ENCODE measurements around the gene COL4A2. TPM values are rescaled to one million over a fixed set of nuclear protein-coding genes. Genes with fewer than 3 reads are reported as not detected.

Gene COL4A2
- total RNA-seq, 1 donor from 2014 or later, result 60.9 TPM

DNA sequence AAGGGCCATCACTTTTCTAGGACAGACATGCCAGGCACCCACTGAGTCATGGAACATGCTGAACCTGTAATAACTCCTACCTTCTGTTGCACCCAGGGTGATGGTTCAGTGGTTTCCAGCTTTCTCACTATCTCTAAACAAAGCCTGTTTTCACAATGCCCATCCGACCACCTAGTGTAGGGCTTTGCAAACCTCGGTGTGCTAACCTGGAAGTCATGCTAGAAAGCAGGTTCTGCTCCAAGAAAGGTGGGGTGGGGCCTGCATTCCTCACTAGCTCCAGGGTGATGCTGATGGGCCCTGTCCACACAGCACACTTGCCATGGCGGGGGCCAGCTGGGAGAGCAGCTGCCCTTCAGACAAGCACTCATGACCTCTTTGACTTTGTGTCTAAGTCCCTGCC is 43.4 kb downstream of the COL4A2 start:
- Mint-ChIP-seq H3K9me3 (ENCODE audit: unreplicated experiment) (peaks cover 1% of the 10 kb centered on the region), H3K4me3 (ENCODE audit: unreplicated experiment) (no peak overlapping the region), H3K36me3 (ENCODE audit: unreplicated experiment) (no peaks in the 10 kb centered on the region), H3K27me3 (ENCODE audit: unreplicated experiment) (no peaks in the 10 kb centered on the region), H3K4me1 (ENCODE audit: low read depth, unreplicated experiment) (peaks cover 2% of the 10 kb centered on the region), H3K27ac (ENCODE audit: unreplicated experiment) (no peak overlapping the region)
- TF ChIP-seq, protein P1, sequence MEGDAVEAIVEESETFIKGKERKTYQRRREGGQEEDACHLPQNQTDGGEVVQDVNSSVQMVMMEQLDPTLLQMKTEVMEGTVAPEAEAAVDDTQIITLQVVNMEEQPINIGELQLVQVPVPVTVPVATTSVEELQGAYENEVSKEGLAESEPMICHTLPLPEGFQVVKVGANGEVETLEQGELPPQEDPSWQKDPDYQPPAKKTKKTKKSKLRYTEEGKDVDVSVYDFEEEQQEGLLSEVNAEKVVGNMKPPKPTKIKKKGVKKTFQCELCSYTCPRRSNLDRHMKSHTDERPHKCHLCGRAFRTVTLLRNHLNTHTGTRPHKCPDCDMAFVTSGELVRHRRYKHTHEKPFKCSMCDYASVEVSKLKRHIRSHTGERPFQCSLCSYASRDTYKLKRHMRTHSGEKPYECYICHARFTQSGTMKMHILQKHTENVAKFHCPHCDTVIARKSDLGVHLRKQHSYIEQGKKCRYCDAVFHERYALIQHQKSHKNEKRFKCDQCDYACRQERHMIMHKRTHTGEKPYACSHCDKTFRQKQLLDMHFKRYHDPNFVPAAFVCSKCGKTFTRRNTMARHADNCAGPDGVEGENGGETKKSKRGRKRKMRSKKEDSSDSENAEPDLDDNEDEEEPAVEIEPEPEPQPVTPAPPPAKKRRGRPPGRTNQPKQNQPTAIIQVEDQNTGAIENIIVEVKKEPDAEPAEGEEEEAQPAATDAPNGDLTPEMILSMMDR (IDR thresholded peaks at IDR 0.05; ENCODE audit: partially characterized antibody, unreplicated experiment), result no peak
- no peak for DNase-seq

DNA sequence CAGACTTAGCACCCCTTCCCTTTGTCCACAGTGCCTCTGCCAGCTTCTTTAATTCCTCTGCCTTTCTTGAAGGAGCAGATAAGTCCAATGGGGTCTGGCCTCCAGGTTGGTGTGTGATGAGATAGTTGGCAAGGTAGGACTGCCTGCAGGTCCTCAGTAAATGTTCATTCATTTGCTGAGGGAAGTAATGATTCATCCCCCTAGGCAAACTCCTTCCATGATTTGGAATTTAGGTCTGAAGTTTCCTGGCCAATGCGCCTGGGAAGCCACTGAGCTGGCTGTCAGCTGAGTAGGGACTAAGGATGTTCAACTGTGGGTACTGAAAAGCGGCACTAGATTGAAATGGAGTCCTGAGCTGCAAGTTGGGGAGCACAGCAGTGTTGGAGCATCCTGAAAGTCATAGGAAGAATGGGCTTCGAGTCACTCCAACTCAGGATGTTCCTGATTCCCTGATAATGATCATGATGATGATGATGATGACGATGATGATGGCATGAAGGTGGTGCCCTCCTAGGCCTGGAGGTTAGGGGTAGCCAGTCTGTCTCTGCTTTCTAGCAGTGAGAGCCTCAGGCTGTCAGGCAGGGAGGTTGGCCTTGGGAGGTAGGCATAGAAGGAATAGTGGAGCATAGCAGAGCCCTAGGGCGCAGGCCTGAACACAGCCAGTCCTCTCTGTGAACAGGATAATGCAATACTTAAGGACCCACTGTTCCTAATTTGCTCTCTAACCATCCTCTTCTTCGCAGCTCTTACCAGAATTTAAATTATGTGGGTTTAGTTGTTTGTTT is 44.7 kb downstream of the COL4A2 start:
- Mint-ChIP-seq H3K4me1 (ENCODE audit: low read depth, unreplicated experiment) (peaks cover 2% of the 10 kb centered on the region), H3K27ac (ENCODE audit: unreplicated experiment) (no peak overlapping the region), H3K9me3 (ENCODE audit: unreplicated experiment) (peaks cover 2% of the 10 kb centered on the region)

DNA sequence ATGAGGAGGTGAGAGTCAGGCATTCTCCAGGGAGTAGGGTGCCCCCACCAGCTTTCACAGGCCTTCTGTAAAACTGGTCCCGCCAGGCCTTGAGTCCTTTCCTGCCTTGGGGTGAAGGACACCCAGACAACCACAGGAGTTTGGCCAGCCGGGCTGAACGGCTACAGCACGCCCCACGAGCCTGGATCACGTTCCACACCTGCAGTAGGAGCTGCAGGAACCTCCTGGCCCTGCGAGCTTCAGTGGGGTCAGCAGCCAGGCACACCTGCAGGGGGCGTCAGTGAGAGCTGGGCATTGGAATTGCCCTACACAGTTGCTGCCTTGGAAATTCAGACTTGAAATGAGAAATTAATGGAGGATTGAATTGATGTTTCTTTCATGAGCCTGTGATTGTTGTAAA is 45.7 kb downstream of the COL4A2 start:
- H3K27ac Mint-ChIP-seq (ENCODE audit: unreplicated experiment), result no peak overlapping the region

More for the DNA sequence above, 44.7 kb downstream of the COL4A2 start:
- no peaks in the 10 kb centered on the region for H3K36me3 Mint-ChIP-seq (ENCODE audit: unreplicated experiment)
- TF ChIP-seq, protein P1 (IDR thresholded peaks at IDR 0.05; ENCODE audit: partially characterized antibody, unreplicated experiment), result no peak
- H3K4me3 Mint-ChIP-seq (ENCODE audit: unreplicated experiment), result no peak overlapping the region
- no peak for DNase-seq
- H3K27me3 Mint-ChIP-seq (ENCODE audit: unreplicated experiment), result peaks cover 3% of the 10 kb centered on the region

DNA sequence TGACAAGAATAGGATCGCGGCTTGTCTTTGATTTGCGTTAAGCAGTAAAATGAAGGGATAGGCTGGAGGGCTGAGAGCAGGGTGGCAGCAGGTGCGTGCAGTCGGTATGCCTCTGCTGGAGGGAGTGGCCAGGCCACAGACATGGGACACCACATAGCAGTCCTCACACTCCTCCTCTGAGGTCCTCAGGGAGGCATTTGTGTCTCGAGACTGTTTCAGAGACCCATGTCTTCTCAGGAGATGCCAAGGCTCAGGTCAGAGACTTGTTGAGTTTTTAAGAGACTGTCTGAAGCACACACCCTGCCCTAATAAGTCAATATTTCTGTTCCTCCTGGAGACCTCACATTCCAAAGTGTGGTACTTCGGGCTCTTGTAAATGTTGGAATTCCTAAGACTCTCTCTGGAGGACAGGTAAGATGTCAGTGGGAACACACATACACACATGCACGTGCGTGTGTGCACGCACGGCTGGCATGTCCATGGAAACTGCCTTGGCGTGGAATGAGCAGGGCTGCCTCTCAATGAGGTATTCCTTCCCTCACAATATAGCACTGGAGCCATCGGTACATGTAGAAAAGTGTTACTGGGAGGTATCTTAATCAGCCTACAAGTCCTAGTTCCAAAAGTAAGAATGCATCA is 46.4 kb downstream of the COL4A2 start:
- no peak for DNase-seq
- Mint-ChIP-seq H3K36me3 (ENCODE audit: unreplicated experiment) (no peaks in the 10 kb centered on the region), H3K4me1 (ENCODE audit: low read depth, unreplicated experiment) (peaks cover 2% of the 10 kb centered on the region), H3K27ac (ENCODE audit: unreplicated experiment) (no peak overlapping the region), H3K9me3 (ENCODE audit: unreplicated experiment) (peaks cover 2% of the 10 kb centered on the region), H3K27me3 (ENCODE audit: unreplicated experiment) (peaks cover 3% of the 10 kb centered on the region), H3K4me3 (ENCODE audit: unreplicated experiment) (no peak overlapping the region)
- TF ChIP-seq, protein P1 (IDR thresholded peaks at IDR 0.05; ENCODE audit: partially characterized antibody, unreplicated experiment), result no peak

More for the DNA sequence above, 45.7 kb downstream of the COL4A2 start:
- Mint-ChIP-seq H3K9me3 (ENCODE audit: unreplicated experiment) (peaks cover 2% of the 10 kb centered on the region), H3K36me3 (ENCODE audit: unreplicated experiment) (no peaks in the 10 kb centered on the region), H3K27me3 (ENCODE audit: unreplicated experiment) (peaks cover 3% of the 10 kb centered on the region), H3K4me1 (ENCODE audit: low read depth, unreplicated experiment) (peaks cover 2% of the 10 kb centered on the region), H3K4me3 (ENCODE audit: unreplicated experiment) (no peak overlapping the region)
- DNase-seq, result no peak
- TF ChIP-seq, protein P1 (IDR thresholded peaks at IDR 0.05; ENCODE audit: partially characterized antibody, unreplicated experiment), result peak; percentile 14

DNA sequence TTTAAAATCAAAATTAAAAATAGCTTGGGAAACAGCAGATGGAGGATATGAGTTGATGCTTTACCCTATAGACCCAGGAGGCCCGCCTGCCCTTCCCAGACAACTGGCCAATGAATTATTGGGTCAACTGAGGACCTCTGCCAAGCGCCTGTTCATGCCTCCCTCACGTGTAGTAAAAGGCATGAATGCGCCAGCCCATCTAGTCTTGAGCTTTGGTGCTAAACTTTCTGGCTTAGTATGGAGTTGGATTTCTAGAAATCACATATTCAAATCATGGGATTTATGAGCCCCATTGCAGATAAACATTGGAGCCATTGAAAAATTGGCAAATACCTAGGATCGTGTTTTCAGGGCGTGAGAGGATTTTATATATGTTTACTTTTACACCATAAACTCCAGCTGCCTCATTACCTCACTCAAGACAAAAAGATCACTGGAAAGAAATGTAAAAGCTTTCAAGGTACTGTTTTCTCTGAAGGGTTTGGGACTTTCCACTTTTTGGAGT is 47.1 kb downstream of the COL4A2 start:
- H3K4me1 Mint-ChIP-seq (ENCODE audit: low read depth, unreplicated experiment), result peaks cover 2% of the 10 kb centered on the region
- TF ChIP-seq, protein P1 (IDR thresholded peaks at IDR 0.05; ENCODE audit: partially characterized antibody, unreplicated experiment), result no peak
- H3K27me3 Mint-ChIP-seq (ENCODE audit: unreplicated experiment), result peaks cover 3% of the 10 kb centered on the region
- no peak for DNase-seq
- no peak overlapping the region for H3K27ac Mint-ChIP-seq (ENCODE audit: unreplicated experiment)
- peaks cover 2% of the 10 kb centered on the region for H3K9me3 Mint-ChIP-seq (ENCODE audit: unreplicated experiment)
- no peaks in the 10 kb centered on the region for H3K36me3 Mint-ChIP-seq (ENCODE audit: unreplicated experiment)
- H3K4me3 Mint-ChIP-seq (ENCODE audit: unreplicated experiment), result no peak overlapping the region
